ENCODE data around the gene TMC8. TPM values are rescaled to one million over a fixed set of nuclear protein-coding genes. Genes with fewer than 3 reads are reported as not detected.

The TMC8 gene
- total and polyA plus RNA-seq, 2 donors (not counting 1 experiment from before 2014, with no cell fraction given): 0.02 TPM; not detected in 1

- DNase-seq (ENCODE audit: low read depth in 2 of 2): no peak
- Histone ChIP-seq H2AFZ (ENCODE audit: low read length) (no peak overlapping the region), H3K4me2 (ENCODE audit: extremely low read depth, insufficient read depth, low read length) (no peak overlapping the region), H4K20me1 (ENCODE audit: control insufficient read depth, extremely low read depth, insufficient read depth, low read length) (no peaks in the 10 kb centered on the region), H3K27ac (ENCODE audit: insufficient read depth, low read length) (no peak overlapping the region), H3K36me3 (ENCODE audit: control insufficient read depth, insufficient read depth, low read length) (peaks cover 3% of the 10 kb centered on the region), H3K9ac (ENCODE audit: insufficient read depth, low read length) (no peak overlapping the region), H3K27me3 (ENCODE audit: control insufficient read depth, insufficient read depth, low read length) (no peaks in the 10 kb centered on the region), H3K79me2 (ENCODE audit: control insufficient read depth, insufficient read depth, low read length) (no peaks in the 10 kb centered on the region), H3K4me1 (ENCODE audit: control insufficient read depth, extremely low read depth, insufficient read depth, low read length) (peaks cover 8% of the 10 kb centered on the region), H3K4me3 (replicated peaks in 1 of 4; ENCODE audit: control extremely low read depth in 1 of 4, insufficient read depth in 1 of 4, low read depth in 3 of 4, low read length in 4 of 4) (no peak overlapping the region), H3K9me3 (ENCODE audit: control insufficient read depth, insufficient read depth, low read depth, low read length) (no peaks in the 10 kb centered on the region)
- TF ChIP-seq EZH2 (IDR thresholded peaks at IDR 0.05; ENCODE audit: low read length, missing control alignments): no peak
- TF ChIP-seq, protein P1, sequence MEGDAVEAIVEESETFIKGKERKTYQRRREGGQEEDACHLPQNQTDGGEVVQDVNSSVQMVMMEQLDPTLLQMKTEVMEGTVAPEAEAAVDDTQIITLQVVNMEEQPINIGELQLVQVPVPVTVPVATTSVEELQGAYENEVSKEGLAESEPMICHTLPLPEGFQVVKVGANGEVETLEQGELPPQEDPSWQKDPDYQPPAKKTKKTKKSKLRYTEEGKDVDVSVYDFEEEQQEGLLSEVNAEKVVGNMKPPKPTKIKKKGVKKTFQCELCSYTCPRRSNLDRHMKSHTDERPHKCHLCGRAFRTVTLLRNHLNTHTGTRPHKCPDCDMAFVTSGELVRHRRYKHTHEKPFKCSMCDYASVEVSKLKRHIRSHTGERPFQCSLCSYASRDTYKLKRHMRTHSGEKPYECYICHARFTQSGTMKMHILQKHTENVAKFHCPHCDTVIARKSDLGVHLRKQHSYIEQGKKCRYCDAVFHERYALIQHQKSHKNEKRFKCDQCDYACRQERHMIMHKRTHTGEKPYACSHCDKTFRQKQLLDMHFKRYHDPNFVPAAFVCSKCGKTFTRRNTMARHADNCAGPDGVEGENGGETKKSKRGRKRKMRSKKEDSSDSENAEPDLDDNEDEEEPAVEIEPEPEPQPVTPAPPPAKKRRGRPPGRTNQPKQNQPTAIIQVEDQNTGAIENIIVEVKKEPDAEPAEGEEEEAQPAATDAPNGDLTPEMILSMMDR (conservative IDR thresholded peaks at IDR 0.05 in 1 of 2, IDR thresholded peaks at IDR 0.05 in 1 of 2; ENCODE audit: low read depth in 1 of 2, low read length in 2 of 2): no peak
These were observed 44.5 kb downstream of the TMC8 start for GRCh38 chr17:78174870-78175642.

- no peaks in the 10 kb centered on the region for H3K9me3 ChIP-seq (ENCODE audit: control insufficient read depth, insufficient read depth, low read depth, low read length)
- H3K27me3 ChIP-seq (ENCODE audit: control insufficient read depth, insufficient read depth, low read length): no peaks in the 10 kb centered on the region
- no peak for TF ChIP-seq EZH2 (IDR thresholded peaks at IDR 0.05; ENCODE audit: low read length, missing control alignments)
- TF ChIP-seq, protein P1 (conservative IDR thresholded peaks at IDR 0.05 in 1 of 2, IDR thresholded peaks at IDR 0.05 in 1 of 2; ENCODE audit: low read depth in 1 of 2, low read length in 2 of 2): no peak
- H3K36me3 ChIP-seq (ENCODE audit: control insufficient read depth, insufficient read depth, low read length): peaks cover 3% of the 10 kb centered on the region
- peaks cover 8% of the 10 kb centered on the region for H3K4me1 ChIP-seq (ENCODE audit: control insufficient read depth, extremely low read depth, insufficient read depth, low read length)
- no peaks in the 10 kb centered on the region for H3K79me2 ChIP-seq (ENCODE audit: control insufficient read depth, insufficient read depth, low read length)
- no peak overlapping the region for H3K4me2 ChIP-seq (ENCODE audit: extremely low read depth, insufficient read depth, low read length)
- DNase-seq (ENCODE audit: low read depth in 2 of 2): no peak
- H2AFZ ChIP-seq (ENCODE audit: low read length): no peak overlapping the region
- H3K4me3 ChIP-seq (replicated peaks in 1 of 4; ENCODE audit: control extremely low read depth in 1 of 4, insufficient read depth in 1 of 4, low read depth in 3 of 4, low read length in 4 of 4): no peak overlapping the region
- no peak overlapping the region for H3K9ac ChIP-seq (ENCODE audit: insufficient read depth, low read length)
- H3K27ac ChIP-seq (ENCODE audit: insufficient read depth, low read length): no peak overlapping the region
- no peaks in the 10 kb centered on the region for H4K20me1 ChIP-seq (ENCODE audit: control insufficient read depth, extremely low read depth, insufficient read depth, low read length)
These were observed 45.0 kb downstream of the TMC8 start for GRCh38 chr17:78175643-78175981.

- no peak overlapping the region for H3K4me2 ChIP-seq (ENCODE audit: extremely low read depth, insufficient read depth, low read length)
- peak; percentile 25 to 38 for DNase-seq (ENCODE audit: low read depth in 2 of 2)
- H3K4me1 ChIP-seq (ENCODE audit: control insufficient read depth, extremely low read depth, insufficient read depth, low read length): peaks cover 8% of the 10 kb centered on the region
- no peaks in the 10 kb centered on the region for H3K79me2 ChIP-seq (ENCODE audit: control insufficient read depth, insufficient read depth, low read length)
- no peak overlapping the region for H2AFZ ChIP-seq (ENCODE audit: low read length)
- no peaks in the 10 kb centered on the region for H4K20me1 ChIP-seq (ENCODE audit: control insufficient read depth, extremely low read depth, insufficient read depth, low read length)
- no peaks in the 10 kb centered on the region for H3K27me3 ChIP-seq (ENCODE audit: control insufficient read depth, insufficient read depth, low read length)
- H3K36me3 ChIP-seq (ENCODE audit: control insufficient read depth, insufficient read depth, low read length): peaks cover 3% of the 10 kb centered on the region
- no peak overlapping the region for H3K27ac ChIP-seq (ENCODE audit: insufficient read depth, low read length)
- no peaks in the 10 kb centered on the region for H3K9me3 ChIP-seq (ENCODE audit: control insufficient read depth, insufficient read depth, low read depth, low read length)
- H3K4me3 ChIP-seq (replicated peaks in 1 of 4; ENCODE audit: control extremely low read depth in 1 of 4, insufficient read depth in 1 of 4, low read depth in 3 of 4, low read length in 4 of 4): no peak overlapping the region
- H3K9ac ChIP-seq (ENCODE audit: insufficient read depth, low read length): no peak overlapping the region
- TF ChIP-seq, protein P1 (conservative IDR thresholded peaks at IDR 0.05 in 1 of 2, IDR thresholded peaks at IDR 0.05 in 1 of 2; ENCODE audit: low read depth in 1 of 2, low read length in 2 of 2): peak; percentile 73 to 84
- no peak for TF ChIP-seq EZH2 (IDR thresholded peaks at IDR 0.05; ENCODE audit: low read length, missing control alignments)
These were observed 46.0 kb downstream of the TMC8 start for GRCh38 chr17:78176548-78177025.

Measured in fibroblast of lung (primary cell).